GM19193 (cell line): ENCODE measurements around the gene SNX20.

Experiments used
- POLR2A ChIP-seq: IDR thresholded peaks from 4 replicates; pipeline ENCODE4 v1.6.1; 2011; ENCODE audit not compliant: insufficient read depth, insufficient read length; ENCODE audit errors: extremely low read depth

Gene SNX20

GRCh38 chr16:50694206-50694605 is 13.1 kb upstream of the SNX20 start:
- no peak for TF ChIP-seq POLR2A

GRCh38 chr16:50692999-50693781 is 12.1 kb upstream of the SNX20 start, which contains the start of gene NOD2:
NOD2 (plus strand) TSS chr16:50693606; CDS start chr16:50699496, 5,890 bp downstream.
- peak; percentile 40 for TF ChIP-seq POLR2A

- no peak for TF ChIP-seq POLR2A
These were observed 11.5 kb upstream of the SNX20 start for GRCh38 chr16:50692644-50692998.

- TF ChIP-seq POLR2A, result no peak
These were observed 9.1 kb upstream of the SNX20 start for GRCh38 chr16:50690177-50690576.

GRCh38 chr16:50688867-50689266 is 7.8 kb upstream of the SNX20 start:
- TF ChIP-seq POLR2A, result no peak

- no peak for TF ChIP-seq POLR2A
These were observed 7.0 kb upstream of the SNX20 start for GRCh38 chr16:50688083-50688482.

GRCh38 chr16:50685462-50686063 is 4.5 kb upstream of the SNX20 start:
- no peak for TF ChIP-seq POLR2A

GRCh38 chr16:50684823-50685461 is 3.8 kb upstream of the SNX20 start:
- TF ChIP-seq POLR2A, result no peak

- peak; percentile 22 for TF ChIP-seq POLR2A
These were observed 2.7 kb upstream of the SNX20 start for GRCh38 chr16:50683689-50684374.

- no peak for TF ChIP-seq POLR2A
These were observed 587 bp downstream of the SNX20 start for GRCh38 chr16:50680556-50680893.

GRCh38 chr16:50679676-50680555 is 1.2 kb downstream of the SNX20 start:
- TF ChIP-seq POLR2A, result no peak

GRCh38 chr16:50679266-50679665 is 1.8 kb downstream of the SNX20 start:
- TF ChIP-seq POLR2A, result no peak

GRCh38 chr16:50678531-50678930 is 2.6 kb downstream of the SNX20 start:
- no peak for TF ChIP-seq POLR2A

GRCh38 chr16:50677351-50677750 is 3.8 kb downstream of the SNX20 start:
- TF ChIP-seq POLR2A, result no peak
